GM23338 (cell line): Measurements from ENCODE around the gene QRFP.

ENCODE experiments used
- CTCF ChIP-seq, 2 experiments: fragments of 200-600 bp in 1 of 2; sonication (generic) in 1 of 2; conservative IDR thresholded peaks; 2 replicates each; pipeline versions ENCODE4 v1.5.1 to v1.6.1; 2016 to 2017; ENCODE audit warnings: antibody characterized with exemption in 2 of 2, low read depth in 2 of 2, mild to moderate bottlenecking in 2 of 2, moderate library complexity in 1 of 2
- EZH2 ChIP-seq: fragments of 200-600 bp; sonication (generic); IDR thresholded peaks from one replicate; pipeline ENCODE4 v1.8.0; 2017; ENCODE audit warnings: antibody characterized with exemption, mild to moderate bottlenecking, low read depth; ENCODE audit not compliant: unreplicated experiment
- EZH2phosphoT487 ChIP-seq: fragments of 200-600 bp; sonication (generic); IDR thresholded peaks from one replicate; pipeline ENCODE4 v1.8.1; 2018; ENCODE audit warnings: antibody characterized with exemption; ENCODE audit not compliant: unreplicated experiment
- POLR2AphosphoS5 ChIP-seq: IDR thresholded peaks from 2 replicates; pipeline ENCODE4 v1.6.1; 2016; ENCODE audit warnings: antibody characterized with exemption, low read depth
- TF ChIP-seq, protein P1 (sequence below): IDR thresholded peaks from one replicate; pipeline ENCODE4 v1.6.1; 2018; ENCODE audit warnings: antibody characterized with exemption; ENCODE audit not compliant: unreplicated experiment

DNA sequence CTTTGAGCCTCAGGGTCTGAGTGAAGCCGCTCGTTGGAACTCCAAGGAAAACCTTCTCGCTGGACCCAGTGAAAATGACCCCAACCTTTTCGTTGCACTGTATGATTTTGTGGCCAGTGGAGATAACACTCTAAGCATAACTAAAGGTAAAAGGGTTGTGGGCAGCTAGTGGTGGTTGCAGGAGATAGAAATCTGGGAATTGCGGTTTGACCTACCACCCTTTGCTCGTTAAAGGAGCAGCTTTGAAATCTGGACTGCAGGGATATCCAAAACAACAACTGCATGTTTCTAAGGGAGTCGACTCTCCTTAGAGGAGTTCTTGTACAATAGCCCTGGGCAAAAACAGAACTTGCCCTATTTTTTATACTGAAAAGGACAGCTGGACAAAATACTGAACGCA, 42.5 kb downstream of the QRFP start:
- TF ChIP-seq EZH2phosphoT487 (no peak), POLR2AphosphoS5 (no peak), CTCF (conservative IDR thresholded peaks at IDR 0.05; ENCODE audit: low read depth in 2 of 2) (no peak), EZH2 (no peak)
- TF ChIP-seq, protein P1, sequence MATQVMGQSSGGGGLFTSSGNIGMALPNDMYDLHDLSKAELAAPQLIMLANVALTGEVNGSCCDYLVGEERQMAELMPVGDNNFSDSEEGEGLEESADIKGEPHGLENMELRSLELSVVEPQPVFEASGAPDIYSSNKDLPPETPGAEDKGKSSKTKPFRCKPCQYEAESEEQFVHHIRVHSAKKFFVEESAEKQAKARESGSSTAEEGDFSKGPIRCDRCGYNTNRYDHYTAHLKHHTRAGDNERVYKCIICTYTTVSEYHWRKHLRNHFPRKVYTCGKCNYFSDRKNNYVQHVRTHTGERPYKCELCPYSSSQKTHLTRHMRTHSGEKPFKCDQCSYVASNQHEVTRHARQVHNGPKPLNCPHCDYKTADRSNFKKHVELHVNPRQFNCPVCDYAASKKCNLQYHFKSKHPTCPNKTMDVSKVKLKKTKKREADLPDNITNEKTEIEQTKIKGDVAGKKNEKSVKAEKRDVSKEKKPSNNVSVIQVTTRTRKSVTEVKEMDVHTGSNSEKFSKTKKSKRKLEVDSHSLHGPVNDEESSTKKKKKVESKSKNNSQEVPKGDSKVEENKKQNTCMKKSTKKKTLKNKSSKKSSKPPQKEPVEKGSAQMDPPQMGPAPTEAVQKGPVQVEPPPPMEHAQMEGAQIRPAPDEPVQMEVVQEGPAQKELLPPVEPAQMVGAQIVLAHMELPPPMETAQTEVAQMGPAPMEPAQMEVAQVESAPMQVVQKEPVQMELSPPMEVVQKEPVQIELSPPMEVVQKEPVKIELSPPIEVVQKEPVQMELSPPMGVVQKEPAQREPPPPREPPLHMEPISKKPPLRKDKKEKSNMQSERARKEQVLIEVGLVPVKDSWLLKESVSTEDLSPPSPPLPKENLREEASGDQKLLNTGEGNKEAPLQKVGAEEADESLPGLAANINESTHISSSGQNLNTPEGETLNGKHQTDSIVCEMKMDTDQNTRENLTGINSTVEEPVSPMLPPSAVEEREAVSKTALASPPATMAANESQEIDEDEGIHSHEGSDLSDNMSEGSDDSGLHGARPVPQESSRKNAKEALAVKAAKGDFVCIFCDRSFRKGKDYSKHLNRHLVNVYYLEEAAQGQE = no peak
